Activated naive CD4-positive, alpha-beta T cell treated with anti-CD3 and anti-CD28 coated beads for 36 hours (primary cell): ENCODE measurements around the gene HOXA3. TPM values are rescaled to one million over a fixed set of nuclear protein-coding genes. Genes with fewer than 3 reads are reported as not detected.

ENCODE experiments used
- CTCF ChIA-PET: fragments of 350-600 bp; sonication (Branson Sonifier 250); formaldehyde crosslinking; loops from one replicate; lab custom pipeline; 2021; ENCODE audit warnings: antibody characterized with exemption; lab: Charles Lee
- DNase-seq: peaks from one replicate; pipeline ENCODE4 v3.0.0-alpha.2; 2020
- H3K27ac Mint-ChIP-seq: one replicate; pipeline ENCODE4 v1.8.0; 2021; ENCODE audit warnings: mild to moderate bottlenecking, mixed read lengths
- H3K27me3 Mint-ChIP-seq: one replicate; pipeline ENCODE4 v1.8.0; 2021; ENCODE audit warnings: low read depth, mixed read lengths
- H3K36me3 Mint-ChIP-seq: one replicate; pipeline ENCODE4 v1.8.0; 2021; ENCODE audit warnings: low read depth, mixed read lengths
- H3K4me1 Mint-ChIP-seq: one replicate; pipeline ENCODE4 v1.8.0; 2021; ENCODE audit warnings: low read depth, mixed read lengths
- H3K4me3 Mint-ChIP-seq: one replicate; pipeline ENCODE4 v1.8.0; 2021; ENCODE audit warnings: mild to moderate bottlenecking, moderate library complexity, mixed read lengths
- H3K9me3 Mint-ChIP-seq: one replicate; pipeline ENCODE4 v1.8.0; 2021; ENCODE audit warnings: mixed read lengths
- intact Hi-C: fragments of 100-400 bp; cut with micrococcal nuclease; formaldehyde crosslinking; loops from one replicate; pipeline ENCODE4 v1.15.1; 2023
- total RNA-seq, 2 experiments: library from RNA; stranded (reverse); gene quantifications; one replicate each; pipeline ENCODE4 v1.2.3, GENCODE V29; 2021

The HOXA3 gene
- total RNA-seq, 2 experiments from 2014 or later, result not detected

DNA sequence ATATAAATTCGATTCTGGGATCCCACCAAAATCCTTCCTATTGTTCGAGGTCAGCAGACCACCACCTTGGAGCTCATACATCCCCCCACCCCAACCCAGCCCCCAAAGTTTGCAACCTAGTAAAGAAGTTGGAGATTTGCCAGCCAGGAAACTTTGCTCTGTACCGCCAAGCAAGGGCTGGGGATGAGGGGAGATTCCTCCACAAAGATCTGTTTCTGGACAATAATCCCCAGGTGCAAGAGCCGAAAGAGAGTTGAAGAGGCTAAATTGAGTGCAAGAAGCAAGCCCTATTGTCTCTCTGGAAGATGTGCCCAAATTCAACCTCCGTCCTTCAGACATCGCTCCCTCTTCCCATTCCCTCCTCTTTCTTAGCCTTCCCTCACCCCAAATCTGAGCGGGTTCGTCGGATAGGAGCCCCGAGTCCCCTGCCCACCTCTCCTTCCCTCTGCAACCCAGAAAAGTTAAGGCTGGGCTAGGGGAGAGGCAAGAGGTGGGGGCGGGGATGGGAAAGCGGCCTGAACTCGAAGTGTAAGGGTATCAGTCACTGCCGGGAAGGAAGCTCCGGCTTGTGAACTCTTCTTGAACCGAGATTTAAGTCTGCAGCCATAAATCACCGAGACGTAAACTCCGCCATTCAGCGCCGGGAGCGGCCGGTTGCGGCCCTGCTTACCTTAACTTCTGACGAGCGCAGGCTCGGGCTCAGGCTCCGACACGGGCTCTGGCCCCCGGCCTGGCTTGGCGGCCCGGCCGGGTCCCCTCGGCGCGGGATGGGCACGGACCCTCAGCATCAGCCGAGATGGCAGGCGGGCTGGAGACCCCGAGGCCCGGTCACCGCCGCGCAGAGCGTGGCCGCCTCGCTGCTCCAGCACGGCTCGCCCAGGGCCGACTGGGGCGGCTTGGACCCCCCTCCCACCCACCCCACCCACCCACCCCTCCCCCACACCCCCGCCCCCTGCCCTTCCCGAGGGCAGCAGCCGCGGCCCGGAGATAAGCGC is 39.1 kb downstream of the HOXA3 start:
- intact Hi-C loops, result no loop called here
- Mint-ChIP-seq H3K4me1 (no peaks in the 10 kb centered on the region), H3K4me3 (no peak overlapping the region), H3K36me3 (no peaks in the 10 kb centered on the region), H3K27ac (no peak overlapping the region), H3K27me3 (peaks cover 5% of the 10 kb centered on the region), H3K9me3 (no peaks in the 10 kb centered on the region)
- CTCF ChIA-PET, result no interaction called here
- no peak for DNase-seq

- H3K27me3 Mint-ChIP-seq, result peaks cover 5% of the 10 kb centered on the region
- no peak overlapping the region for H3K4me3 Mint-ChIP-seq
- H3K4me1 Mint-ChIP-seq, result no peaks in the 10 kb centered on the region
- intact Hi-C loops, result no loop called here
- H3K9me3 Mint-ChIP-seq, result no peaks in the 10 kb centered on the region
- peaks cover 1% of the 10 kb centered on the region for H3K36me3 Mint-ChIP-seq
- no peak overlapping the region for H3K27ac Mint-ChIP-seq
- CTCF ChIA-PET, result no interaction called here
- DNase-seq, result no peak
Observed at GRCh38 chr7:27112361-27112760, 40.0 kb downstream of the HOXA3 start.

DNA sequence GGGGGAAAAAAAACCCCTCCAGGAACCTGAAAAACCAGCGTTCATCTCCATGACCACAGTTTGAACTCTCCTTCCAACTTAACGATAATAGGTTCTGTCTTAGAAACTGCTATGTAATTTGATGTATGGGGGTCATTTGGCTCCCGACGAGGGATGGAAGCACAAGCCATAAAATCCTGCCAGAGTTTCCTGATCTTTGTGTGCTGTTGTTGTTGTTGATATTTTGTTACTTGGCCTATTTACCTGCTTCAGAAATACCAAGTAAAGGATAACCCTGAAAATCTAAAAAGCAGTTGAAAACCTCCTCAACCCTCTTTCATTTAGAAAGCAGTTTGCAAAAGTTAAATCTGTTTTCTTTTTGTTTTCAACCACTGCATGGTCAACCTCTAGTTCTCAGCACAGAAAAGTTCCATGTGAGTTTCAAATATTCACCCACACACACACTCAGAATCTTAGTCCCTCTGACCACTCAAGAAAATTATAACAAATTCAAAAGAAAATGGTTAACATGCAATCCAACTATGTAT is 40.6 kb downstream of the HOXA3 start:
- Mint-ChIP-seq H3K27me3 (peaks cover 5% of the 10 kb centered on the region), H3K36me3 (peaks cover 1% of the 10 kb centered on the region), H3K27ac (no peak overlapping the region), H3K4me3 (no peak overlapping the region), H3K9me3 (no peaks in the 10 kb centered on the region), H3K4me1 (no peaks in the 10 kb centered on the region)
- DNase-seq, result no peak
- CTCF ChIA-PET, result no interaction called here
- intact Hi-C loops, result no loop called here

- no peak overlapping the region for H3K27ac Mint-ChIP-seq
- no peak for DNase-seq
- no peak overlapping the region for H3K4me3 Mint-ChIP-seq
- peaks cover 5% of the 10 kb centered on the region for H3K27me3 Mint-ChIP-seq
- peaks cover 1% of the 10 kb centered on the region for H3K36me3 Mint-ChIP-seq
- H3K4me1 Mint-ChIP-seq, result no peaks in the 10 kb centered on the region
- H3K9me3 Mint-ChIP-seq, result no peaks in the 10 kb centered on the region
- CTCF ChIA-PET, result no interaction called here
- intact Hi-C loops, result no loop called here
Observed at GRCh38 chr7:27111042-27111750, 41.2 kb downstream of the HOXA3 start.

- CTCF ChIA-PET, result no interaction called here
- no peak overlapping the region for H3K27ac Mint-ChIP-seq
- DNase-seq, result no peak
- H3K27me3 Mint-ChIP-seq, result peaks cover 13% of the 10 kb centered on the region
- H3K4me1 Mint-ChIP-seq, result no peaks in the 10 kb centered on the region
- peaks cover 1% of the 10 kb centered on the region for H3K36me3 Mint-ChIP-seq
- intact Hi-C loops, result no loop called here
- H3K9me3 Mint-ChIP-seq, result no peaks in the 10 kb centered on the region
- H3K4me3 Mint-ChIP-seq, result no peak overlapping the region
Observed at GRCh38 chr7:27110186-27111031, 42.0 kb downstream of the HOXA3 start.

DNA sequence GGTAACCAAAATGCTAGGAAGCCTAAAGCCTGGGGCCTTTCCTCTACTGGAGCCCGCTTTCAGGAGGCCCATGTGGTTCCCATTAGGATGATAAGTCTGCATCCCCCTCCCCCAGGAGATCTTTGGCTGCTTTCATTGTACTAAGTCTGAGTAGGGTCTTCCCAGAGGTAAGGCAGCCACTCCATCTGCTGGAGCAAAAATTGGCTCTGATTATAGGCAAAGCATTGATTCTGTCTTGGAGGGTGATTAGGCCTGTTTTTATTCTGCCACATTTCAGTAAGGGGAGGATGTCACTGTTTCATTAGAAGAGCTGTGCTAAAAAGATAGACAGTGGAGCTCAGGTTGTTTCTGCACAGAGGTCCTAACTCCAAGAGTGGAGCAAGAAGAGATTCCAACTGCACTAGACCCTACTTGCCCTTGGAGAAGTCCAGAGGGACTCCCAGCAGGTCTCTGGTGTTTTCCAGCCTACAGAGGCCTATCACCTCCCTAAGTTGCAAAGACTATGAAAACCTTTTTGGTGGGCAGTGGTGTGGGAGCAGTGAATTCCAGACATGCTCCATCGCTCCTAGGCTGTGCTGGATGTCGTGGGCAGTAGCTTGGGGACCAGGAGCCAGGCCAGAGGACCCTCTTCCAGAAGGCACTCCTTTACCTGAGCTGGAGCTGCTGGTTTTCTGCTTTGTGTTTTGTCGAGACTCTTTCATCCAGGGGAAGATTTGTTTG is 42.8 kb downstream of the HOXA3 start:
- Mint-ChIP-seq H3K4me1 (no peaks in the 10 kb centered on the region), H3K27ac (no peak overlapping the region), H3K9me3 (no peaks in the 10 kb centered on the region), H3K4me3 (no peak overlapping the region), H3K27me3 (peaks cover 16% of the 10 kb centered on the region), H3K36me3 (peaks cover 1% of the 10 kb centered on the region)
- CTCF ChIA-PET, result no interaction called here
- intact Hi-C loops, result no loop called here
- no peak for DNase-seq

DNA sequence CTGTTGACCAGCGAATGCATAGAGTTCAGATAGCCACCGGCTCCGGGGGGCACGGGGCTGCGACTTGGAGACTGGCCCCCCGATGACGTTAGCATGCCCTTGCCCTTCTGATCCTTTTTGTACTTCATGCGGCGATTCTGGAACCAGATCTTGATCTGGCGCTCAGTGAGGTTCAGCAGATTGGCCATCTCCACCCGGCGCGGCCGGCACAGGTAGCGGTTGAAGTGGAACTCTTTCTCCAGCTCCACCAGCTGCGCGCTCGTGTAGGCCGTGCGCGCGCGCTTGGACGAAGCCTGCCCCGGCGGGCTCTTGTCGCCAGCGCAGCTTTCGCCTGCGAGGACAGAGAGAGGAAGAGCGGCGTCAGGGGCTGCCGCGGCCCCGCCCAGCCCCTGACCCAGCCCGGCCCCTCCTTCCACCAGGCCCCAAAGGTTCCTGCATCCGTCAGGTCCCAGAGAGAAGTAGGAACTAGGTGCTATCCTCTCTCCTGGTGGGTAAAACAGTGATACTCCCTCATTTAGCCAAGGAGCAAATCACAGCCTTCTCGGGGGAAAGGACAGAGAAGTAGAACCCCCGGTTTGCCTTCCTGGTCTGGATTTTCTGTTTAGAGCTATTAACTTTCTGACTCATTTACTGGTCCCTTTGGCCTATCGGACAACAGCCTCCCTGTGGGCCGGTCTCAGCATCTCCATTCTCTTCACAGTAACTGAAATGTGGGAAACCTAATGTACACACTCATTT is 43.8 kb downstream of the HOXA3 start:
- DNase-seq, result no peak
- peaks cover 1% of the 10 kb centered on the region for H3K36me3 Mint-ChIP-seq
- intact Hi-C loops, result no loop called here
- no peak overlapping the region for H3K27ac Mint-ChIP-seq
- peaks cover 3% of the 10 kb centered on the region for H3K4me1 Mint-ChIP-seq
- H3K27me3 Mint-ChIP-seq, result peaks cover 24% of the 10 kb centered on the region
- CTCF ChIA-PET, result no interaction called here
- no peak overlapping the region for H3K4me3 Mint-ChIP-seq
- H3K9me3 Mint-ChIP-seq, result no peaks in the 10 kb centered on the region

- H3K36me3 Mint-ChIP-seq, result peaks cover 1% of the 10 kb centered on the region
- peaks cover 33% of the 10 kb centered on the region for H3K27me3 Mint-ChIP-seq
- no peak for DNase-seq
- no peak overlapping the region for H3K4me3 Mint-ChIP-seq
- H3K27ac Mint-ChIP-seq, result no peak overlapping the region
- H3K9me3 Mint-ChIP-seq, result no peaks in the 10 kb centered on the region
- intact Hi-C loops, result no loop called here
- CTCF ChIA-PET, result no interaction called here
- peaks cover 8% of the 10 kb centered on the region for H3K4me1 Mint-ChIP-seq
Observed at GRCh38 chr7:27107391-27108381, 44.7 kb downstream of the HOXA3 start.

GRCh38 chr7:27106901-27107240 is 45.5 kb downstream of the HOXA3 start:
- Mint-ChIP-seq H3K27me3 (peaks cover 39% of the 10 kb centered on the region), H3K9me3 (no peaks in the 10 kb centered on the region), H3K4me1 (peaks cover 11% of the 10 kb centered on the region), H3K27ac (no peak overlapping the region), H3K4me3 (no peak overlapping the region), H3K36me3 (peaks cover 1% of the 10 kb centered on the region)
- intact Hi-C loops, result no loop called here
- CTCF ChIA-PET, result interaction anchor here (0.7 kb wide), 1 partner anchor 692 kb away, joined by 3 read pairs; no protein-coding TSS in a partner anchor
- DNase-seq, result no peak

GRCh38 chr7:27106181-27106900 is 46.0 kb downstream of the HOXA3 start:
- no peak overlapping the region for H3K4me3 Mint-ChIP-seq
- peaks cover 4% of the 10 kb centered on the region for H3K36me3 Mint-ChIP-seq
- DNase-seq, result no peak
- no peaks in the 10 kb centered on the region for H3K9me3 Mint-ChIP-seq
- H3K27me3 Mint-ChIP-seq, result peaks cover 44% of the 10 kb centered on the region
- CTCF ChIA-PET, result interaction anchor here (0.7 kb wide), 1 partner anchor 691 kb away, joined by 3 read pairs; no protein-coding TSS in a partner anchor
- peaks cover 15% of the 10 kb centered on the region for H3K4me1 Mint-ChIP-seq
- H3K27ac Mint-ChIP-seq, result no peak overlapping the region
- intact Hi-C loops, result no loop called here
